Activated CD8-positive, alpha-beta memory T cell treated with anti-CD3 and anti-CD28 coated beads, Interleukin-2, amount 50 U/mL, for 4 hours (primary cell): ENCODE data around the gene CYSRT1.

Experiments
- DNase-seq: peaks from one replicate; pipeline ENCODE4 v3.0.0-alpha.2; 2020

The CYSRT1 gene, protein sequence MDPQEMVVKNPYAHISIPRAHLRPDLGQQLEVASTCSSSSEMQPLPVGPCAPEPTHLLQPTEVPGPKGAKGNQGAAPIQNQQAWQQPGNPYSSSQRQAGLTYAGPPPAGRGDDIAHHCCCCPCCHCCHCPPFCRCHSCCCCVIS

DNA sequence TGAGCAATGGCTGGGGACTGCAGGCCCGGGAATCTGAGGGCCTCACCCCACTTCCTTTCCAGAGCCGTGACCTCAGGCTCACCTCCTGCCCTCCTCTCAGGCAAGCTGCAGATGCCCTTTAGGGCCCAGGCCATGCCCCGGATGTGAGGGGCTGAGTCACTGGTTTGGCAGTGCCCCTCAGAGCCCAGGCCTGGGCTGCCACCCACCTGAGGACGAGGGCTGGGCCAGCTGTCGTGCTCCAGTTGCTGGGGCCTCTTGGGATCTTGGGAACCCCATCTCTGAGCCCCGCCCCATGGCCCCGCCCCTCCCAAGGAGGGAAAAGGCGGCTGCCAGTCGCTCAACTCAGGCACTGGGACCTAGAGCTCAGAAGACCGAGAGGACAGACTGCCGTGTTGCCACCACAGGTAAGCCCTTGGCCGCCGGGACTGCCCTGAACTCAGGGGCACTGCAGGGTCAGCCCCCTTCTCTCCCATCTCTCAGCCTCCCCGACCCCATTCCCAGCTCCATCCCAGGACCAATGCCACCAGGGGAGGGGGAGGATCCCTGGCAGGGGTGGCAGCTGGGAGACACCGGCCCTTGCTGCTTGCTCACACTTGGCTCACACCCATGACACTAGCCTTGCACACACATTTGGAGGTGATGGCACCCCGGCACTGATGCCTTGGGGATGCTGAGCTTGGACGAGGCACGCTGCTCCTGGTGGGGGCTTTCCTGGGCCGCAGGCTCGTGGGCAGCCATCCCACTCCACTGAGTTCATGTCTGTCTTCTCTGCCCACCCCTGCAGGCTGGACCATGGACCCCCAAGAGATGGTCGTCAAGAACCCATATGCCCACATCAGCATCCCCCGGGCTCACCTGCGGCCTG, at the start of gene CYSRT1:
CYSRT1 (plus strand) TSS at position 345 of the 865 bp plus-strand sequence; CDS start at position 793, 448 bp downstream.
- DNase-seq: no peak

DNA sequence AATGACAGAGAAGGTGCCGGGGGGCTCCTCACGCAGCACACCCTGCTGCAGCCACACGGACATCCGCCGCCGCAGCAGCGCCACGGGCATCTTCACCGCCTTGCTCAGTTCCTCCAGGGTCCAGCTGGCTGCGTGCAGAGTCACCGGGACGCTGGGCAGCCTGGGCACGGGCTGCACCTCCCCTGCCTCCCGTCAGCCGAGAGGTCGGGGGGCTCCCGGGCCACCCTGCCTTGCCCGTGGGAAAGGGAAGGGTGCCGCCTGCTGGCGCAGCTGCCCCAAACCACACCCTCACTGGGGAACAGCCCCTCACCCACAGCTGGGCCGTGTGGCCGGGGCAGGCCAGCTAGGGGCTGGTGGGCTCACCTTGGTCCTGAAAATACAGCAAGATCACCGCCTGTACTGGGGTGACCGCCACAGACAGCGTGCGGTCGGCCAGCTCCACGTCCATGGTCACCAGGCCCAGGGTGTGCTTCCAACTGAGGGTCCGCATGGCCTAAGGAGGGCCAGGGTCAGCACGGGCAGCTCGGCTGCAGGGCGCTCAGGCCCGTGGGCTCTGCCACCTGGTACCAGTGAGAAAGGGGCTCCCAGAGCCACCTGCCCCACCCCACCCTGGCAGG, 49.5 kb upstream of the CYSRT1 start:
- DNase-seq: no peak

DNA sequence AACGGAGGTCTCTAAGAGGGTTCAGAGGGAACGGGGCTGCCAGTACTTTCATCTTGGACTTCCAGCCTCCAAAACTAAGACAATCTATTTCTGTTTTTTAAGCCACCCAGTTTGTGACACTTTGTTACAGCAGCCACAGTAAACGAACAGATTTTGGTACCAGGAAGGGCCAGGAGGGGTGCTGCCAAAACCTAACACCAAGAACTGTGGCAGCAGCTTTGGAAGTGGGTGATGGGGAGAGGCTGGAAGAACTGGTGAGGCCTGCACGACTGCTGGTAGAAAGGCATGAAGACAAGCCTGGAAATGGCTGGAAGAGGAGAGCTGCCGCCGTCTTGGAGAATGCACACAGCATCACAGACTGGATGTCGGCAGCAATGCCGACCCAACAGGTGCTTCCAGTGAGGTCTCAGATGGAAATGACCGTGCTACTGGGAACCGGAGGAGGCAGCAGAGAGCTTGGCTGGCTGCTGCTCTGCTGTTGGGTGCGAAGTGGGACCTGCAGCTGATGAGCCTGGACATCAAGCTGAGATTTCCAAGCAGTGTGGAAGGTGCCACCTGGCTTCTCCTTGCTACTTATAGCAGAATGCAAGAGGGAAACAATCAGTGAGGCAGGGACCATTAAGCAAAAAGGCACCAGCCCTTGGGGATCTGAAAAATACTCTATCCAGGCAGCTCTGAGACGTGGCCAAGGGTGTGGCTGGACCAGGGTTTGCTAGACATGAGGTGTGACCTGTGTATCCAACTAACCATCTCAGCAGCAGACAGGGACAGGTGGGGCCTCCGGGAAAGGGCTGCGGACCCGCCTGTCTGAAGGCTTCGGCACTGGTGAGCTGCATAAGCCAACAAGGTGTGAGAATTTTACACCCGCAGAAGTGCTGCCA, 48.4 kb upstream of the CYSRT1 start:
- no peak for DNase-seq

DNA sequence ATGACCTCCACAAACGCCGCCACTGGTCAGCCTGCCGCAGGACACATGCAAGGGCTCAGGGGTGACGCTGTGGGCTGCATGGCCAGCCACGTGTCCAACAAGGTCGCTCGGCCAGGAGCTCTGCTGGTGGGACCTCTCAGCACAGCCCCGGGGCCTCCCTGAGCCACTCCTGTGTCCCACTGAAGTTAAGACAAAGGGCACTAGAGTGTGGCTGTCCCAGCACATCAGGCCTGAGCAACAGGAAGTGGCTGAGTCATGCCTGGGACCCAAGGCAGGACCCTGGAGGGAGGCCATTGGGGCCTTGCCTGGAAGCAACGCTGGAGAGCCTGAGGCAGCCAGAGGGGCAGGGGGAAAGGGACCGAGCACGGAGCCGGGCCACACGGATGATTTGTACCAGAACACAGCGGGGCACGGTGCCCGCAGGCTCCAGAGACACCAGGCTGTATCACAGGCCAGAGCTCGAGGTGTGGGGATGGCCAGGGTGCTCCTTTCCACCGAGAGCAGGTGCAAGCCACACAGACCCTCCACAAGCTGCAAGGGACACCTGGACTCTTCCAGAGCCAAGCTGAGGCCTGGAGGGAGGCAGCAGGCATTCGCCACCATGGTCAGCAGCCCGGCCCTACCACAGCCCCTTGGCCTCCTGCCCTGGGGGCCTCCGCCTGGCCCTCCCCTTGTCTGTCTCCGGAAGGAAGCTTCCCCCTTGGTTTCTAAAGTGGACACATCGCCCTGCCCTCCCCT, 46.6 kb upstream of the CYSRT1 start:
- DNase-seq: no peak

DNA sequence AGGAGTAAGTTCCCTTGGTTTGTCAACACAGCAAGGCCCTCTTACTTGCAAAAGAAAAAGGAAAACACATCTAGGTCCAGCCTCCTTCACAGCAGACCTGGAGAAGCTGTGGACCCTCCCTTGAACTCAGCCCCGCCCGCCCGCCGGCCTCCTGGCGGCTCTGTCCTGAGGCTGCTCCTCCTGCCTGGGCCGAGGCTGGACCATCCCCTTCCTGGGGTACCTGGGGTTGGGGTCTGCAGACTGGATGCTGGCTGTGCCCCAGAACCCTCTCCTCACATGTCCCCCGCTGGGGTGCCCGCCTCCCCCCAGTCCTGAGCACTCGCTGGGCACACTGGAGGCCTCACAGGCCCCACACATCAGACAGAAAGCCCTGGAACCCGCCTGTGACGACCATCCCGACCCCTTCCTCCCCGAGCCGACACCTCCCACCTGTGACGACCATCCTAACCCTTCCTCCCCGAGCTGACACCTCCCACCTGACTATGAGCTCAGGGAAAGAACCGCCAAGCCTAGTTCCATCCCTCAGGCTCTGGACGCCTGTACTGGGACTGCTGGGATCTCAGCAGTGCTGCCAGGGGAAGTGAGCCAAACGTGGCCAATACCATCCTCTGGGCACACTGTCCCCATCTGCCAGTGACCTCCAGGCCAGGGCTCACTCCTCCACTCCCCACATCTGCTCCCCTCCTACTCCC, 45.9 kb upstream of the CYSRT1 start:
- no peak for DNase-seq

DNA sequence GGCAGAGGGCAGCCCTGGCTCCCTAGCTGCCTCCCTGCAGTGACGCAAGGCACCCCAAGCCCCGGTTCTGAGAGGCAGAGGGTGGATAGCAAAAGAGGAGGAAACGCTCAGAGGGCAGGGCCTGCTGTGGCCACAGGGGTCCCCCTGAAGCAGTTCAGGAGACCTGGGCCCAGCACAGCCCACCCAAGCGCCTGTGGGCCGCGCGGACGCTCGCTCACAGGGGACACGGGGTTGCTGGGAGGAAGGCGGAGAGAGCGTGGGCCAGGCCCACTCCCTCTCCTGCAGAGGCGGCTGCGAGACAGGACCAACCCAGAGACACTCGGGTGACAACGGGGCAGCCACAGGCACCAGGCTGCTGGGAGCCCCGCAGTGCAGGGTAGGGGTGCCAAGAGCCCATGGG, 45.2 kb upstream of the CYSRT1 start:
- DNase-seq: no peak

DNA sequence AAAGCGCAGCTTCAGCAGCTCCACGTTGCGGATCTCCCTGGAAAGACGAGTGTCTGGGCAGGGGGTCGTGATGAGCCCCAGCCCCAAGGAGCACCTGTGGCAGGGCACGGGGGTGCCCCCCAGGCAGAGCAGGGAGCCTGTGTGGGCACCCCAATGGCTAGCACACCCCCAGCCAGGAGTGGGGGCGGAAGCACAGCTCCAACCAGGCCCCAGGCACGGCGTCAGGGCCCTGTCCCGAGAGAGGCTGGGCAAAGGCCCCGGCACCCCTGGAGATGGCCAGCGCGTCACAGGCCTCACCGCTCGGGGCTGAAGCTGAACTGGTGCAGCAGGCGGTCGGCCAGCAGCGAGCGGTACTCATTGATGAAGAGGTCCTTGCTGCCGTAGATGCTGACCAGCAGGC, 44.5 kb upstream of the CYSRT1 start:
- no peak for DNase-seq

DNA sequence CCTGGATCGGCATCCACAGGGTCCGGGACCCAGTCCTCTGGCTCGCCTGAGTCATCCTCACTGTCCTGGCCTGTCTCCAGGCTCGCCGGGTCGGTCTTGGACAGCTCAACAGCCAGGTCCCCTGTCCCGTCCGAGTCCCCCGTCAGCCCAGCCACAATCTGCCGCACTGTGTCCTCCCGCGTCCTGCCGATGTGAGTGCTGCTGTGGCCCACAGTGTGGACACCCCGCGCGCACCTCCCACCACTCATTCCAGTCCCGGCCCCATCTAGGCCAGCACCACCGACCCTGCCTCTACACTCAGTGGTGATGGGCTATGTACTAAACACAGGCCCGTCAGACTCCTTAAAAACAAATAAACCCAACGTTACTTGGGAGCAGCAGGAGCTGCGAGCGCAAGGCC, 43.3 kb upstream of the CYSRT1 start:
- DNase-seq: no peak

DNA sequence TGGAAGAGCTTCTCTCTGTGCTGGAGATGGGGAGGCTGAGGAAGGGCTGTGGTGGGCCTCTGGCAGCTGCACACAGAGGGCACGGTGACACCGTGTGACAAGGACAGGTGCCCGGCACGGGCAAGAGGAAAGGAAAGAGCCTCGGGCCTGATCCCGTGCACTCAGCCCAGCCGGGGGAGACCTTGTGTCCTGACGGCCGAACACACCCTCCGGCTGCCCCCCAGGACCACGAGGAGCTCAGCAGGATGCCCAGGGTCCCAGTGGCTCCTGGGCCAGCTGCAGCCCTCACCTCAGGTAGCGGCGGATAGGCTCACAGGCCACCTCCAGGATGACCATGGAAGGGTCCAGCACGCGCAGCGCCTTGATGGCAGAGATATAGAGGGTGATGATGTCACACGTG, 42.1 kb upstream of the CYSRT1 start:
- no peak for DNase-seq

DNA sequence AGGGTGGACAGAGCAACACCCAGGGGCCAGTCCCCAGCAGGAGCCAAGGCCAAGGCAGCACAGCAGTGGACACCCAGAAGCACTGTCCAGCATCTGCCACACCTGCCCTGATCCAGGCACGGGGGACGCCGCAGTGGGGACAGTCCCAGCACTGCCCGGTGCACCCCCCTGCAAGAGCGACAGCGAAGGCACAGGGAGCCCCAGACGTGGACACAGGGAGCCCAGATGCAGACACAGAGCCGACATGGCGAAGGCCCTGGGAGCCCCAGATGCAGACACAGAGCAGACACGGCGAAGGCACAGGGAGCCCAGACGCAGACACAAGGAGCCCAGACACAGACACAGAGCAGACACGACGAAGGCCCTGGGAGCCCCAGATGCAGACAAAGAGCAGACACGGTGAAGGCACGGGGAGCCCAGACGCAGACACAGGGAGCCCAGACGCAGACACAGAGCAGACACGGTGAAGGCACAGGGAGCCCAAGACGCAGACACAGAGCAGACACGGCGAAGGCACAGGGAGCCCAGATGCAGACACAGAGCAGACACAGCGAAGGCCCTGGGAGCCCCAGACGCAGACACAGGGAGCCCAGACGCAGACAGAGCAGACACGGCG, 40.9 kb upstream of the CYSRT1 start:
- DNase-seq: no peak

DNA sequence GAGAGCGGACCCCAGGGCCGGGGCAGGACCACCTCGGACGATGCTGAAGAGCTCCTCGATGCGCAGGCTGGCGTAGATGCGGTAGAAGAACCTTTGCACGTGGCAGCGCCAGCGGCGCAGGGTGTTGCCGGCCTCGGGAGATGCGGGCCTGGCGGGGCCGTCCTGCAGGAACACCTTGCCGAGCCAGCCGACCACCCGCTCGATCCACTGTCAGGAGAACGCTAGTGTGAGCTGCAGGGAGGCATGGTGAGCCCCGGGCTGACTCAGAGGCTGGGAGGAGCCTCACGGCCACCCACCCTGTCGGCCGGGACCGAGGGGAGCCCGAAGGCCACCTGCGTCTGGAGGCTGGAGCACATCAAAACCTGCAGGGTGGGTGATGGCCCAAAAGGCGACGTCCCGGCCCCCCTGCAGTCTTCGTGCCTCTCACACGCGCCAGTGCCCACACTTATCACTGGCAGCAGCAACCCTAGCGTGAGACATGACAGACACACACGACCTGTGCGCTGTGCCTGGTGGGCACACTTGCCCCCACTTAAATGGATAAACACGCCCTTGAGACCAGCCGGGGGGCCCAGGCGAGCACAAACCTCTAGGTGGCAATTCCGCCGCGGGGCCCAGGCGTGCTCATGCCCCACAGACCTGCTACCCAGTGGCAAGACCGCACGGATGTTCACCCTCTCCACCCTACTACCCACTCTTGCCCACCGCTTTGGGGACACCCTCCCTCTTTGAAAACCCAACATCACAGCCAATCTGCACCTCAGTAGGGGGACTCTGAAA, 39.9 kb upstream of the CYSRT1 start:
- no peak for DNase-seq

DNA sequence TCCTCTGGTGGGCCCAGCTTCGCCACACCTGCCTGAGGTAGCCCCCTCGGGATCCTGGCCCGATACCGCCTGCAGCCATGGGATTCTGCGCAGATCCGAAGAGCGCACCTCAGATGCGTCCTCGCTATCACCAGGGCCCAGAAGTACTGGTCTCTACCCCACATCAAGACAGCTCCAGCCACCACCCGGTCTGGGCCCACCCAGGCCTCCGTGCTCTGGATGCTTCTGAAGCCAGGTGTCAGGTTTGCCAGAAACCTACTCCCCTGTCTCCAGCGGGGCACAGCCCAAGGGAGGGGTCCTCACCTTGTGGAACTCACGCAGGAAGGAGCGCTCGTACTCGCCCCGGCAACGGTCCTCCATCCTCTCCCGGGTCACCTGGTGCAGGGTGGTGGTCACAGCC, 39.1 kb upstream of the CYSRT1 start:
- DNase-seq: no peak

DNA sequence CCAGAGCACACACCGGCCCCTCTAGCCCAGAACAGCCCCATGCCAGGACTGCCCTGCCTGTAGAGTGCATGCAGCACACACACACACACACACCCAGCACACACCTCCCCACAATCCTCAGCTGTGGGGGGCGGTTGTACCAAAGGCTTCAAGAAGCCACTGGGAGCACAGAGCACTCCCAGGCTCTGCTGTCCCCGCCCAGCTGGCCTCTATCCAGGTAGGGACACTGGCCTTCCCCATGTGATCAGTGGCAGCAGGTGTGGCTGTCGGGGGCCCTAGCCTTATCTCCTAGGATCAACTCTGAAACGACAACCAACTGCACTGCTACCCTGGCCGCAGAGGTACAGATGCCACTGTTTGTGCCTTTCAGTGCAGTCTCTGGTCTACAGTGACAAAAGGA, 38.6 kb upstream of the CYSRT1 start:
- DNase-seq: no peak

DNA sequence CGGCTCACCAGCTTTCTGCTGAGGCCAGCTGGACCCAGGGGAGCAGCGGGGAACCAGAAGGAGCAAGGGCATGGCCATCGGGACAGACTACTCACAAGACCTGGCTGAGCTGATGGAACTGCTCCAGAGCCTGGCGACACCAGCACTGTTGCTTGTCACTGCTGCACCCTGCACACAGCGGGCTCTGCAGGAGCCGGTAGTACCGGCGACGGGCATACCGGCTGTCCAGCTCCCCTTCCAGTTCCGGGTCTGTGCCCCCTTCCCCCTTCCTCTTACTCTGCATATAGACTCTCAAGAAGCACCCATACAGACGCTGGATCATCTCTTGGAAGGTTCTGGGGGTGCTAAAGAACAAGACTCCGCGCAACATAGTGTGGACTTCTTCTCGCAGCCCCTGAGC, 37.6 kb upstream of the CYSRT1 start:
- DNase-seq: no peak

DNA sequence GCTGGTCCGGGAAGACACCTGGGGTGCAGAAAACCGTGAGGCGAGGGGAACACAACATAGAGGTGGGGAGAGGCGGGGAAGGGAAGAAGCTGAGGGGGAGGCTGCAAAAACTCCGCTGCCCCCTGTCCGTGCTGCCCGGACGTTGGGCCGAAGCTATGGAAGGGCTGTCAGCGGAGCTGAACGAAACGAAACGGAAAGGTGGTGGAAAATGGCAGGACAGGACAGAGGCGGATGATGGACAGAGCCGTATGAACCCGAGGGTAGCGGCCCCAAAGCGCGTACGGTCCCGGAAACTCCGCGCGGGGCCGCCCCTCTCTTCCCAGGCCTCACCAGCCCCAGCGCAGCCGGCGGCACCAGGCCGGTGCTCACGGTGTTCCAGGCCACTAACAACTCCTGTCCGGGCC, 36.9 kb upstream of the CYSRT1 start:
- DNase-seq: no peak

DNA sequence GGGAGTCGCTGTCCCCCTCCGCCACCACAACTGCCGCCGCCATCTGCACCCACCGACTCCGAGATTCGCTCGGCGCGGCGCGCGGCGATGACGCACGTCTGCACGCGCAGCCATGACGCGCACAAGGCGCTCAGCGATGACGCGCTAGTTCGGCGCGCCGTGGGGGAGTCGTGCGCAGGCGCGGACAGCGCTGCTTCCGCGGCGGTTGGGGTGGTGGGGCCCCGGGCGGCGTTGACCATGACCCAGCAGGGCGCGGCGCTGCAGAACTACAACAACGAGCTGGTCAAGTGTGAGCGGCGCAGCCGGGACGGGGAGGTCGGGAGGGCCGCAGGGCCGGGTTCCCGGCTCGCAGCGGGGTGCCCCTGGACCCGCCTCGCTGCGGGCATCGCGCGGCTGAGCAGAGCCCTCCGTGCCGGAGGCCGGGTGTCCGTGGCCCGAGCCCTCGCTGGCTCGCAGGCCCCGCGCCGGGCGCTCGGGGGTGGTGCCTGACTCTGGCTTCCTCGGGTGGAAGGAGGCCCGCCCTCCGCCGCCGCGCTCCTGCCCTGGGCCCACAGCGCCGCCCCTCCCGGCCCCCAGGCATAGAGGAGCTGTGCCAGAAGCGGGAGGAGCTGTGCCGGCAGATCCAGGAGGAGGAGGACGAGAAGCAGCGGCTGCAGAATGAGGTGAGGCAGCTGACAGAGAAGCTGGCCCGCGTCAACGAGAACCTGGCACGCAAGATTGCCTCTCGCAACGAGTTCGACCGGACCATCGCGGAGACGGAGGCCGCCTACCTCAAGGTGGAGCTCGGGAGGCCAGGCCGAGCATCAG, 36.3 kb upstream of the CYSRT1 start, which contains the start of the genes ANAPC2 and SSNA1:
ANAPC2 (minus strand) TSS at position 71 of the 807 bp plus-strand sequence; CDS start at position 43, 28 bp downstream.
SSNA1 (plus strand) TSS at position 187 of the 807 bp plus-strand sequence; CDS start at position 238, 51 bp downstream.
- peak; percentile 94 for DNase-seq

DNA sequence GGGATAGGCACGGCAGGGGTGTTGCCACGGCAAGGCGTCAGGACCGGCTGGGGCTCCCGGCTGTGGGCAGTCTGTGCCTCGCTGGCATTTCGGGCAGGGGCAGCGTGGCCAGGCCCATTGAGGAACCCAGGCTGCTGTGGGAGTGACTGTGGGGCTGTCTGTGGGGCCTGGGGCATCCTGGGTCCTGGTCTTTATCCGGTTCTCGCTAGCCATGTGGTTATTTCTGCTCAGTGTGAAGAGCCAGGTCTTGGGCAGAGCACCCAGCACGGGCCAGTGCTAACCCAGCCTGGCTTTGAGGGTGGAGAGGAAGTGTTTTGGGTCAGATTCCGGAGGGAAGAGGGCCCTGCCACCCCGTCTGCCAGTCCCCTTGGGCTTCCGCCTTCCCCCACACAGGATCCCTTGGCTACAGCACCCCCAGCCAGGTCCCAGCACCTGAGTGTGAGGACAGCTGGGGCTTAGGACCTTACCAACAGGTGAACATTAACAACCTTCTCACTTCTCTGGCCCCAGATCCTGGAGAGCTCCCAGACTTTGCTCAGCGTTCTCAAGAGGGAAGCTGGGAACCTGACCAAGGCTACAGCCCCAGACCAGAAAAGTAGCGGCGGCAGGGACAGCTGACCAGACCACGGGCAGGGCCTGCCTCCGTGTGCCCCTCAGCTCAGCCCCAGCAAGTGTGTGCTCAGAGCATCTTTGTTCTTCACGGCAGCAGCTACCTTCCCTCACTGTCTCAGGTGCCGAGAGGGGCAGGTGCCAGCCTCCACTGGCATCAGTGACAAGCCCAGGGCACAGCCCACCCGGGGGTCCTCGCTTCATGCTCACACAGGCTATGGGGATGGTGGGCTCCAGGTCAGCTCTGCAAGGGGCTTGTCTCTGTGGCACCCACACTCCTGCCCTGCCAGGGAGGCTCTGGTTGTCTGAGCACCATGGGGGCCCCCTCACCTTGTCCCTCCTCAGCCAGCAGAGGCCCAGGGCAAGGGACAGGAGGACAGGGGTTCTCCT, 35.4 kb upstream of the CYSRT1 start:
- no peak for DNase-seq

DNA sequence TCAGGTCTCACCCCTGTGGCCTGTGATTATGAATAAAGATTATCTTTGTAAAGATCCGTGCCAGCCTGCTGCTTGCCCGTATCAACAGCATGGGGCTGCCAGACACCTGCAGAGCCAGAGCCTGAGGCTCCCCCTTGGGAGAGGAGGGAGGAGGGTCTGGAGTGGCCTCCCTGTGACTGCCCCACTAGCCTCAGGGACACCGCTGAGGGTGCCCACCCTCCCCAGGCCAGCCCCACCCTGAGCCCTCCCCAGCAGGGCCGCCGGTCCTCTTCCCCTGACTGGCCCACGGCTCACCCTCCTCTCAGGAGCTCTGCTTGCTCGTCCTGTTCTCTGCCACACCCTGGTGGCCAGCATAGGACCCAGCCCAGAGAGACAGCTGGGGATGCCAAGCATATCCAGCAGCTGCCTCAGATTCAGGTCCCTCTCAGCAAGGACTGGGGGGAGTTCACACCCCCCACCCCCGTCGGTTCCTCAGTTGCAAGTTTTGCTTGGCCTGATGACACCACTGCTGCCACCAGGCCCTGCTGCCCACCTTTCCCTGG, 34.6 kb upstream of the CYSRT1 start:
- DNase-seq: no peak
